NCI-H446 treated with DMSO at 0.1 percent for 48 hours (cell line): ENCODE data around the gene PPIL6.

Source experiments
- DNase-seq: peaks from one replicate; lab custom pipeline; 2025; lab: John Stamatoyannopoulos, UW

The PPIL6 gene

GRCh38 chr6:109362102-109362884 lies 78.1 kb downstream of the PPIL6 start:
- DNase-seq: no peak

GRCh38 chr6:109360791-109361190 lies 79.6 kb downstream of the PPIL6 start:
- DNase-seq: no peak

GRCh38 chr6:109360281-109360680 lies 80.1 kb downstream of the PPIL6 start:
- no peak for DNase-seq

- no peak for DNase-seq
Measured at GRCh38 chr6:109359248-109359647, 81.2 kb downstream of the PPIL6 start.

GRCh38 chr6:109358204-109358603 lies 82.2 kb downstream of the PPIL6 start:
- DNase-seq: no peak

GRCh38 chr6:109356237-109356636 lies 84.2 kb downstream of the PPIL6 start:
- no peak for DNase-seq

DNA sequence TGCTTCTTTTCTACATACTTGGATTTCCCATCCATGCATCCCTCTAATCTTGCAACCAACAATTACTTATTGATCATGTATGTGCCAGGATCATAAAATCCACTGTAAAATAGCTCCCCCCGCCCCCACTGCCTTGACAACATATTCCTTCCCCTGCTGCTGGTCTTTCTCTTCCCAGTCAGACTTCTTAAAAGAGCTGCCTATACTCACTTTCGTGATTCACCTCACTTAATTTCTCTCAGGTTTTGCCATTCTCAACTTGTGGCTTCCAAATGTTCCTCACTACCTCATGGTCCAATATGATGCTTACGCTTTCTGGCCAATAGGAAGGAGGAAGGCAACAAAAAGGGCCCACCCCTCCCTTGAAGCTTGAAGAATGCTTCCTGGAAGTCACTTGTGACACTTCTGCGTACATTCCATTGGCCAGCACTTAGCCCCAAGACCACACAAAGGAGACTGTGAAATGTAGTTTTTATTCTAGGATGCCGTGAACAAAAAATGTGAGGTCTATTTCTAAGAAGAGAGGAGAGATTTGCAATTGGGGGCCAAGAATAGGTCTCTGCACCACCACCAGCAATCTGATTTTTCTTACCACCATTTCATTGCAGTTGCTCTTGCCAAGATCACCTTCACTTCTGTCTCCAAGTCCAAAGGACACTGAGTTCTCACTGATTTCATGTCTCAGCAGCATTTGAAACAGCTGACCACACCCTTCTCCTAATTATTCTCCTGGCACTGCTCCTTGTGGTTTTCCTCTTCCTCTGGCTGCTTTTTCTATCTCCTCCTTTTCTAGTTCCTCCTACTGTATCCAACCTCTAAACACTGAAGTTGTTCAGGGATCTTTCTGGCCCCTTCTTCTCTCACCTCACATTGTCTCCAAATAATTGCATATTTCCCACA lies 88.9 kb downstream of the PPIL6 start:
- no peak for DNase-seq

GRCh38 chr6:109349419-109349987 lies 90.9 kb downstream of the PPIL6 start:
- no peak for DNase-seq

DNA sequence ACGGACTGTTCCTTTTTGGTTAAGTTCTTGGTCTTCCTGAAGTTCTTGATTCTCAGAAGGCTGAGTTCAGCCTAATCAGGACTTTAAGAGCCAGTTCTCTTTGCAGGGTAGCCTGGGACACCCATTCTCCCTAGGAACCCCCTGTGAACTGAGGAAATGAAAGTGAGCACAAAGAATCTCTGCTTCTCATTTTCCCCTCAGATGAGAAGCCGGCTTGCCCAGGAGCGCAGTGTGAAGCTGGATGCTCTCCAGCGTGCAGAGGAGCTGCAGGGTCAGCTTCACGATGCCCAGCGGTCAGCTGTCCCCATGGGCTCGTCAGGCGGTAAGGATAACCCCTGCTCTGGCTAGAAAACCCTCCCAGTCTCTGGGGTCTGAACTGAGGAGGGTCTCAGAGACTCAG lies 92.2 kb downstream of the PPIL6 start:
- no peak for DNase-seq

GRCh38 chr6:109347779-109348178 lies 92.6 kb downstream of the PPIL6 start:
- no peak for DNase-seq

GRCh38 chr6:109345986-109346385 lies 94.4 kb downstream of the PPIL6 start:
- no peak for DNase-seq

DNA sequence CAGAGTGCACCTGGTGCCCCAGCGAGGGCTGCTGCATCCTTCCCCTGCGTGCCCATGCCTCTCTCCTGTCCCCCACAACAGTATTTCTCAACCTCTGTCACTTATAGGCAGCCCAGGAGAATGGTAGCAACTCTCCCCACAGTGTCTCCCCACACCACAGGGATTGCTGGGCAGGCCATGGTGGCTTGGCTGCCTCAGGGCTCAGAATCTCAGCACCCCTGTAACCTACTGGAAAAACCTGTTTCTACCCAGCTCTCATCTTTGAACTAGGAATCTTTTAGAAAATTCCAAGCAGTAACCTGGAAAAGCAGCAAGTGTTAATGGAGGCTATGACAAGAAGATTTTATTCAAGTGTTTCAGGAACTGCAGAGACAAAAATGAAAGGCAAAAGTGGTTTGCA lies 96.2 kb downstream of the PPIL6 start:
- DNase-seq: no peak

GRCh38 chr6:109343518-109343917 lies 96.9 kb downstream of the PPIL6 start:
- no peak for DNase-seq

DNA sequence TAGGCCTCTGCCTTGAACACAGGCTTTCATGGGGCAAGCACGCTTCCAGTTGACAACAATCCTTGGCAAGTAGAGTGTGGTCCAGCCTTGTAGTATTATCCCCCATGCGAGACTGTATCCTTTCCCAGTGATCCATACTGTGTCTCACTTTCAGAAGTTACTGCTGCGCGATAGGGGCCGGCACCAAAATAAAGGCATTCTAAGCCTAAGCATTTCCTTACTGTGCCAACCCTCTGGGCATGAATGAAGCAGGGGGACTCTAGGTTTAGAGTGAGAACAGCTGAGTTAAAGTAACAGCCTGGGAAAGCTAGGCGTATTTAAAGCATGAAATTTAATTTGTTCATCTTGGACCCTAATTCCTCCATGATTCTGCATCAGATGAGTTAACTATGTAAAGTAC lies 97.5 kb downstream of the PPIL6 start:
- DNase-seq: no peak

DNA sequence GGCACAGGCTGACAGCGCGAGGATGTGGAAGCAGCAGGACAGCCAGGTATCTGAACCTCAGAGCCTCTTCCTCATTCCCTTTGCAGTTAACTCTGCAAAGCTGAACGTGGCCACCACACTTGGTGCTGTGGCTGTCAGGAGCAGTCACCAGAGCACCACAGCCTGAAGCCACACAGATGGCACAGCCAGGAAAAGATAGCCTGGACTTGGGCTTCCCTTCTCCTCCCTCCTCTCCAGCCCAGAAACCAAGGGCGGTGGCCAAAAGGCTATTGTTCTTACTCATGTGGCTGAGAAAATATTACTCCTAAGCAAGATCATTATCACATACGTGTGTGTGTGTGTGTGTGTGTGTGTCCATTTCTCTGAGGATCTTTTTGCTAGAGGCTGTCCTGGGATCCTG lies 97.9 kb downstream of the PPIL6 start:
- no peak for DNase-seq

GRCh38 chr6:109340811-109341210 lies 99.6 kb downstream of the PPIL6 start:
- DNase-seq: no peak
